ENCODE results near the gene GTPBP10.

GTPBP10 gene

DNA sequence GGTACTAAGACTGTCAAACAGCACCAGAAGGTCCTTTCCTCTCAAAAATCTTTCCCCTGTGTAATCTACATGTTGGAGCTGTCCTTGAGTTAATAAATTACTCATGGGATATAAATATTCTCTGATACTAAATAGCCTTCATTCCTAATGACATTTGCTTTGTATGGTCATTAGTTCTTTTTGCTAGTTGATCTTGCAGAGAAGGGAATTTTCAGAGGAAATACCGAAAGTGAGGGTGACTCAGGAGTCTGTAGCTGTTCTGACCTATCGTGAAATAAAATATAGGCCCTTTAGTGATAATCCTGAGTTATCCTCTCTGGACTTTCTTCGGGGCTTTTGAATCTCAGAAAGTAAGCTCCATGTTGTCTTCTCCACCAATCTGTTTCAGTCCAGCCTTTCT is 37.3 kb downstream of the GTPBP10 start (continued):
- TF ChIP-seq, protein P1, sequence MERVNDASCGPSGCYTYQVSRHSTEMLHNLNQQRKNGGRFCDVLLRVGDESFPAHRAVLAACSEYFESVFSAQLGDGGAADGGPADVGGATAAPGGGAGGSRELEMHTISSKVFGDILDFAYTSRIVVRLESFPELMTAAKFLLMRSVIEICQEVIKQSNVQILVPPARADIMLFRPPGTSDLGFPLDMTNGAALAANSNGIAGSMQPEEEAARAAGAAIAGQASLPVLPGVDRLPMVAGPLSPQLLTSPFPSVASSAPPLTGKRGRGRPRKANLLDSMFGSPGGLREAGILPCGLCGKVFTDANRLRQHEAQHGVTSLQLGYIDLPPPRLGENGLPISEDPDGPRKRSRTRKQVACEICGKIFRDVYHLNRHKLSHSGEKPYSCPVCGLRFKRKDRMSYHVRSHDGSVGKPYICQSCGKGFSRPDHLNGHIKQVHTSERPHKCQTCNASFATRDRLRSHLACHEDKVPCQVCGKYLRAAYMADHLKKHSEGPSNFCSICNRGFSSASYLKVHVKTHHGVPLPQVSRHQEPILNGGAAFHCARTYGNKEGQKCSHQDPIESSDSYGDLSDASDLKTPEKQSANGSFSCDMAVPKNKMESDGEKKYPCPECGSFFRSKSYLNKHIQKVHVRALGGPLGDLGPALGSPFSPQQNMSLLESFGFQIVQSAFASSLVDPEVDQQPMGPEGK (CRISPR knock-in tag; IDR thresholded peaks at IDR 0.05; ENCODE audit: borderline replicate concordance), result no peak
- TF ChIP-seq ESRRG (CRISPR knock-in tag; IDR thresholded peaks at IDR 0.05) (no peak), BACH2 (CRISPR knock-in tag; IDR thresholded peaks at IDR 0.05; ENCODE audit: borderline replicate concordance) (no peak), TSHZ2 (CRISPR knock-in tag; IDR thresholded peaks at IDR 0.05) (no peak), TCF4 (CRISPR knock-in tag; IDR thresholded peaks at IDR 0.05; ENCODE audit: borderline replicate concordance) (no peak), SNAI2 (CRISPR knock-in tag; IDR thresholded peaks at IDR 0.05) (no peak), ZNF70 (CRISPR knock-in tag; IDR thresholded peaks at IDR 0.05) (no peak)
- TF ChIP-seq, protein P2, sequence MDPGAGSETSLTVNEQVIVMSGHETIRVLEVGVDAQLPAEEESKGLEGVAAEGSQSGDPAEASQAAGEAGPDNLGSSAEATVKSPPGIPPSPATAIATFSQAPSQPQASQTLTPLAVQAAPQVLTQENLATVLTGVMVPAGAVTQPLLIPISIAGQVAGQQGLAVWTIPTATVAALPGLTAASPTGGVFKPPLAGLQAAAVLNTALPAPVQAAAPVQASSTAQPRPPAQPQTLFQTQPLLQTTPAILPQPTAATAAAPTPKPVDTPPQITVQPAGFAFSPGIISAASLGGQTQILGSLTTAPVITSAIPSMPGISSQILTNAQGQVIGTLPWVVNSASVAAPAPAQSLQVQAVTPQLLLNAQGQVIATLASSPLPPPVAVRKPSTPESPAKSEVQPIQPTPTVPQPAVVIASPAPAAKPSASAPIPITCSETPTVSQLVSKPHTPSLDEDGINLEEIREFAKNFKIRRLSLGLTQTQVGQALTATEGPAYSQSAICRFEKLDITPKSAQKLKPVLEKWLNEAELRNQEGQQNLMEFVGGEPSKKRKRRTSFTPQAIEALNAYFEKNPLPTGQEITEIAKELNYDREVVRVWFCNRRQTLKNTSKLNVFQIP (CRISPR knock-in tag; IDR thresholded peaks at IDR 0.05; ENCODE audit: borderline replicate concordance, low read depth), result no peak

- TF ChIP-seq ZFP30 (CRISPR knock-in tag; IDR thresholded peaks at IDR 0.05) (no peak), ZC3H10 (CRISPR knock-in tag; IDR thresholded peaks at IDR 0.05) (no peak), ZFP3 (CRISPR knock-in tag; IDR thresholded peaks at IDR 0.05) (no peak), GLIS3 (CRISPR knock-in tag; IDR thresholded peaks at IDR 0.05) (no peak), TOX (CRISPR knock-in tag; IDR thresholded peaks at IDR 0.05; ENCODE audit: borderline replicate concordance) (no peak), RARB (CRISPR knock-in tag; IDR thresholded peaks at IDR 0.05) (no peak), ZNF70 (CRISPR knock-in tag; IDR thresholded peaks at IDR 0.05) (no peak), BACH2 (CRISPR knock-in tag; IDR thresholded peaks at IDR 0.05; ENCODE audit: borderline replicate concordance) (no peak), ARNTL (CRISPR knock-in tag; IDR thresholded peaks at IDR 0.05; ENCODE audit: borderline replicate concordance, low read depth) (no peak), ISL1 (CRISPR knock-in tag; IDR thresholded peaks at IDR 0.05) (no peak), CSDC2 (CRISPR knock-in tag; IDR thresholded peaks at IDR 0.05) (no peak), CSRNP3 (CRISPR knock-in tag; IDR thresholded peaks at IDR 0.05) (no peak), SNAI2 (CRISPR knock-in tag; IDR thresholded peaks at IDR 0.05) (no peak), PPARA (CRISPR knock-in tag; IDR thresholded peaks at IDR 0.05; ENCODE audit: borderline replicate concordance) (no peak), OSR1 (CRISPR knock-in tag; IDR thresholded peaks at IDR 0.05) (no peak)
- TF ChIP-seq, protein P3, sequence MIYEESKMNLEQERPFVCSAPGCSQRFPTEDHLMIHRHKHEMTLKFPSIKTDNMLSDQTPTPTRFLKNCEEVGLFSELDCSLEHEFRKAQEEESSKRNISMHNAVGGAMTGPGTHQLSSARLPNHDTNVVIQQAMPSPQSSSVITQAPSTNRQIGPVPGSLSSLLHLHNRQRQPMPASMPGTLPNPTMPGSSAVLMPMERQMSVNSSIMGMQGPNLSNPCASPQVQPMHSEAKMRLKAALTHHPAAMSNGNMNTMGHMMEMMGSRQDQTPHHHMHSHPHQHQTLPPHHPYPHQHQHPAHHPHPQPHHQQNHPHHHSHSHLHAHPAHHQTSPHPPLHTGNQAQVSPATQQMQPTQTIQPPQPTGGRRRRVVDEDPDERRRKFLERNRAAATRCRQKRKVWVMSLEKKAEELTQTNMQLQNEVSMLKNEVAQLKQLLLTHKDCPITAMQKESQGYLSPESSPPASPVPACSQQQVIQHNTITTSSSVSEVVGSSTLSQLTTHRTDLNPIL (CRISPR knock-in tag; IDR thresholded peaks at IDR 0.05; ENCODE audit: low read depth), result no peak
- TF ChIP-seq, protein P1 (CRISPR knock-in tag; IDR thresholded peaks at IDR 0.05; ENCODE audit: borderline replicate concordance), result no peak
- TF ChIP-seq, protein P2 (CRISPR knock-in tag; IDR thresholded peaks at IDR 0.05; ENCODE audit: borderline replicate concordance, low read depth), result no peak
- peak; percentile 38 for ATAC-seq
These were observed 37.9 kb downstream of the GTPBP10 start for GRCh38 chr7:90384433-90384832.

Data from SK-N-SH treated with all-trans-retinoic acid at 6 μM for 48 hours (cell line).